Mesendoderm (in vitro differentiated cells): ENCODE data around the gene XRCC1.

Experiments used
- DNase-seq: peaks from one replicate; pipeline ENCODE4 v3.0.0; 2013
- H2AK5ac ChIP-seq: 2 replicates; pipeline ENCODE4 v1.6.1; 2013; ENCODE audit warnings: low read length, inconsistent platforms
- H2BK120ac ChIP-seq: 2 replicates; pipeline ENCODE4 v1.6.1; 2013; ENCODE audit warnings: low read depth, mild to moderate bottlenecking, low read length, moderate library complexity, mixed read lengths
- H2BK15ac ChIP-seq: replicated peaks from 2 replicates; pipeline ENCODE4 v1.6.1; 2013; ENCODE audit warnings: low read depth, mild to moderate bottlenecking, moderate library complexity
- H2BK5ac ChIP-seq: 2 replicates; pipeline ENCODE4 v1.6.1; 2013; ENCODE audit warnings: low read length, inconsistent platforms
- H3K18ac ChIP-seq: 2 replicates; pipeline ENCODE4 v1.6.1; 2013; ENCODE audit warnings: mild to moderate bottlenecking, low read length, mixed read lengths
- H3K23ac ChIP-seq: one replicate; pipeline ENCODE4 v1.6.1; 2013; ENCODE audit warnings: low read length
- H3K27ac ChIP-seq: 2 replicates; pipeline ENCODE4 v1.5.1; 2013; ENCODE audit warnings: low read depth, mild to moderate bottlenecking, inconsistent platforms, low read length, moderate library complexity
- H3K27me3 ChIP-seq: 2 replicates; pipeline ENCODE4 v1.6.1; 2013; ENCODE audit warnings: low read length, control low read depth, mild to moderate bottlenecking, inconsistent platforms; ENCODE audit not compliant: insufficient read depth, poor library complexity
- H3K36me3 ChIP-seq: 2 replicates; pipeline ENCODE4 v1.6.1; 2013; ENCODE audit warnings: low read length, inconsistent platforms; ENCODE audit not compliant: control insufficient read depth, insufficient read depth
- H3K4ac ChIP-seq: one replicate; pipeline ENCODE4 v1.6.1; 2013; ENCODE audit warnings: low read depth, mild to moderate bottlenecking, low read length, moderate library complexity
- H3K4me1 ChIP-seq: 2 replicates; pipeline ENCODE4 v1.6.1; 2013; ENCODE audit warnings: low read depth, low read length, inconsistent platforms; ENCODE audit not compliant: control insufficient read depth
- H3K4me2 ChIP-seq: 2 replicates; pipeline ENCODE4 v1.6.1; 2013; ENCODE audit warnings: low read length
- H3K4me3 ChIP-seq: 2 replicates; pipeline ENCODE4 v1.5.1; 2013; ENCODE audit warnings: mild to moderate bottlenecking, low read length
- H3K56ac ChIP-seq: one replicate; pipeline ENCODE4 v1.6.1; 2013; ENCODE audit warnings: low read length
- H3K79me1 ChIP-seq: 2 replicates; pipeline ENCODE4 v1.6.1; 2013; ENCODE audit warnings: low read length, inconsistent platforms
- H3K79me2 ChIP-seq: 2 replicates; pipeline ENCODE4 v1.6.1; 2013; ENCODE audit warnings: mild to moderate bottlenecking, low read length; ENCODE audit not compliant: control insufficient read depth, insufficient read depth
- H3K9ac ChIP-seq: 2 replicates; pipeline ENCODE4 v1.6.1; 2013; ENCODE audit warnings: low read length, inconsistent platforms
- H4K5ac ChIP-seq: one replicate; pipeline ENCODE4 v1.6.1; 2013; ENCODE audit warnings: low read length
- H4K8ac ChIP-seq: one replicate; pipeline ENCODE4 v1.6.1; 2013; ENCODE audit warnings: low read depth, mild to moderate bottlenecking, control low read depth, low read length, moderate library complexity
- WGBS: extraction: QIAGEN DNeasy Blood & Tissue Kit; methylation state at CpG from one replicate; pipeline ENCODE4 v1.1.7; 2013; ENCODE audit warnings: low lambda C conversion rate, missing lambda C conversion rate; ENCODE audit not compliant: insufficient coverage; ENCODE audit errors: extremely low coverage; 5-methylcytosine and 5-hydroxymethylcytosine counted together

Gene XRCC1

DNA sequence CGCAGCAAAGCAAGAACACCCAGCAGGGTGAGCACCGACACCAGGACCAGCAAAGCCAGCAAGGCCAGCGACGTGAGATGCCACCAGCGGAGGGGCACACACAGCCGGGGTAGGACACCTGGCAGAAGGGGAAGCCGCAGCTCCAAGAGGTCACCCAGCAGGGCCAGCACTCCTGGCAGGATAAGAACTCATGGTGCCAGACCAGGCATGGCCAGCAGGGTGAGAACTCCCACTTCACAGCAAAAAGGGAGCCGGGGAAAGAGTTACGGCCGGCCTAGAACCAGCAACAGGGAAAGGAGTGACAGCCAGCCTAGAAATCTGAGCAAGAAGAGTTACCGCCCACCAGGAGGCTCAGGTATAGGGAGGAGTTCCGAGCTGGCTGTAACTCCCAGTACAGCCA lies 37.0 kb upstream of the XRCC1 start:
- Histone ChIP-seq H2BK120ac (no peak overlapping the region), H3K79me1 (peaks cover 1% of the 10 kb centered on the region), H3K4me3 (no peak overlapping the region), H3K79me2 (no peaks in the 10 kb centered on the region), H3K23ac (no peak overlapping the region), H4K5ac (no peak overlapping the region), H2BK5ac (no peak overlapping the region), H2BK15ac (no peak overlapping the region), H2AK5ac (no peak overlapping the region), H4K8ac (no peak overlapping the region), H3K27ac (no peak overlapping the region), H3K36me3 (no peaks in the 10 kb centered on the region), H3K27me3 (no peaks in the 10 kb centered on the region), H3K18ac (no peak overlapping the region), H3K4ac (no peak overlapping the region), H3K4me2 (no peak overlapping the region), H3K4me1 (no peaks in the 10 kb centered on the region), H3K9ac (no peak overlapping the region), H3K56ac (no peak overlapping the region)
- DNase-seq: peak; percentile 5
- WGBS: no CpG with 5 or more reads among the region's 12 CpGs

DNA sequence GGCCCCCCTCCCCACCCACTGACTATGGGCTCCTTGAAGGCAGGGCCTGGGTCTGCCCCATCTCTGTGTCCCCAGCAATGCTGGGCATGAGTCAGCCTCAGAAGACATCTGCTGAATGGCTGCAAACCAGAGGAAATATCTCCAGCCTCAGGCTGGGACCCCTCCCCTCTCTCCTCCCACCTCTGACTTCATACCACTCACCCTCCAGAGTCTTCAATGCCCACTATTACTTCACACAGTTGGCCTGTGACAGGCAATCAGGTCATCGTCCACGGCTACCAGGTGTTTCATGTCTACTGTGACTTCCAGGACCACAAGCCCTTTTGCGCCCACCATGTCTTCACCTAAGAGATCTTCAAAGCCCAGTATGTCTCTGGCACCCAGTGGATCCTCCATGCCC lies 36.5 kb upstream of the XRCC1 start, which contains the start of gene SRRM5:
TSS of gene SRRM5 (plus strand) at position 301 of the 400 bp plus-strand sequence. CDS start at position 335, 34 bp downstream.
- no peak within 1 kb of the TSS for H2BK15ac ChIP-seq
- H3K79me2 ChIP-seq: no peaks in the 10 kb centered on the region
- DNase-seq: no peak
- no peak within 1 kb of the TSS for H3K4me2 ChIP-seq
- H2BK120ac ChIP-seq: no peak within 1 kb of the TSS
- no peak within 1 kb of the TSS for H4K5ac ChIP-seq
- H3K36me3 ChIP-seq: no peaks in the 10 kb centered on the region
- H4K8ac ChIP-seq: no peak within 1 kb of the TSS
- H3K79me1 ChIP-seq: peaks cover 1% of the 10 kb centered on the region
- H3K4me3 ChIP-seq: no peak within 1 kb of the TSS
- H3K27me3 ChIP-seq: no peaks in the 10 kb centered on the region
- no peak within 1 kb of the TSS for H3K23ac ChIP-seq
- no peak within 1 kb of the TSS for H3K4ac ChIP-seq
- no peak within 1 kb of the TSS for H3K27ac ChIP-seq
- no peaks in the 10 kb centered on the region for H3K4me1 ChIP-seq
- WGBS: no CpG with 5 or more reads among the region's 3 CpGs
- no peak within 1 kb of the TSS for H3K18ac ChIP-seq
- no peak within 1 kb of the TSS for H3K9ac ChIP-seq
- no peak within 1 kb of the TSS for H2BK5ac ChIP-seq
- no peak within 1 kb of the TSS for H3K56ac ChIP-seq
- H2AK5ac ChIP-seq: no peak within 1 kb of the TSS

DNA sequence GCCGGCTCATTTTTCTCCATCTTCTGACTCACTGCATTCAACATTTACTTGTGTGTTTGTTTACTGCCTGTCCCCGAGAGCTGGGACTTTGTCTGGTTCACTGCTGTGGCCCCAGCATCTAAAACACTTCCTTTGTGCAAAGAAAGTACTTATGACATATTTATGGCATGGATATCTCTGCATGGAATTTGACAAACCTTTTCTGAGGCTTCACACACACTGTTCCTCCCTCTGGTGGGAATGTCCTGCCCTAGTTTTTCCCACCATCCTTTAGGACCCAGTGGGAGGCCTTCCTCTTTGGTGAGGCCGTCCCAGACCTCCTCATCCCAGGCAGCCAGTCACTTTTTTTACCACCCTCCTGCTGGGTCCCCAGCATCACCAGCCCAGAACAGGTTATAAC lies 35.2 kb upstream of the XRCC1 start:
- H3K4me3 ChIP-seq: no peak overlapping the region
- H3K36me3 ChIP-seq: no peaks in the 10 kb centered on the region

DNA sequence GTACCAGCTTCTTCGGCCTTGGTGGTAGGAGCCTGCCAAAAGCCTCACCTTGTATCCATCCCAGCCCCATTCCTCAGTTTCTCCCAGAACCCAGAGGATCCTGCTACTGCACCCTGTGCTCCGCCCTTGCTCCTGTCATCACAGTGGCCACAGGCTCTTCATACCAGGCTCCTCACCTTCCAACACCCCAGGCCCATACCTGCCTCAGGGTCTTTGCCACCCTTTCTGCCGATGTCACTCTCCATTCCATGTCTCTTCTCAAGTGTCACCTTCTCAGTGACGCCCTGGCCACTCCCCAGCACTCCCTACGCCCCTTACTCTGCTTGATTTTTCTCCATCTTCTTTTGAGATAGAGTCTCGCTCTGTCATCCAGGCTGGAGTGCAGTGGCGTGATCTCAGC lies 34.5 kb upstream of the XRCC1 start:
- no peak overlapping the region for H3K18ac ChIP-seq
- H3K79me1 ChIP-seq: no peaks in the 10 kb centered on the region
- H2AK5ac ChIP-seq: no peak overlapping the region
- H3K36me3 ChIP-seq: no peaks in the 10 kb centered on the region
- H4K5ac ChIP-seq: no peak overlapping the region
- H3K9ac ChIP-seq: no peak overlapping the region
- H3K4me3 ChIP-seq: no peak overlapping the region
- no CpG with 5 or more reads among the region's 7 CpGs for WGBS
- H3K23ac ChIP-seq: no peak overlapping the region
- no peaks in the 10 kb centered on the region for H3K27me3 ChIP-seq
- H3K27ac ChIP-seq: no peak overlapping the region
- no peaks in the 10 kb centered on the region for H3K4me1 ChIP-seq
- no peak overlapping the region for H2BK5ac ChIP-seq
- H3K4me2 ChIP-seq: no peak overlapping the region
- no peak overlapping the region for H2BK120ac ChIP-seq
- no peak overlapping the region for H3K4ac ChIP-seq
- H2BK15ac ChIP-seq: no peak overlapping the region
- no peak overlapping the region for H3K56ac ChIP-seq
- H4K8ac ChIP-seq: no peak overlapping the region
- DNase-seq: no peak
- no peaks in the 10 kb centered on the region for H3K79me2 ChIP-seq

More for the DNA sequence above, 35.2 kb upstream of the XRCC1 start:
- Histone ChIP-seq H3K4me1 (no peaks in the 10 kb centered on the region), H3K23ac (no peak overlapping the region), H2BK5ac (no peak overlapping the region), H3K27me3 (no peaks in the 10 kb centered on the region), H3K4me2 (no peak overlapping the region), H3K79me1 (peaks cover 1% of the 10 kb centered on the region), H3K9ac (no peak overlapping the region), H4K8ac (no peak overlapping the region), H3K27ac (peak overlapping the region; percentile 37), H4K5ac (no peak overlapping the region), H3K18ac (no peak overlapping the region), H2BK120ac (no peak overlapping the region), H2BK15ac (no peak overlapping the region), H2AK5ac (no peak overlapping the region), H3K4ac (no peak overlapping the region), H3K56ac (no peak overlapping the region), H3K79me2 (no peaks in the 10 kb centered on the region)
- no CpG with 5 or more reads among the region's 3 CpGs for WGBS
- peak; percentile 57 for DNase-seq

DNA sequence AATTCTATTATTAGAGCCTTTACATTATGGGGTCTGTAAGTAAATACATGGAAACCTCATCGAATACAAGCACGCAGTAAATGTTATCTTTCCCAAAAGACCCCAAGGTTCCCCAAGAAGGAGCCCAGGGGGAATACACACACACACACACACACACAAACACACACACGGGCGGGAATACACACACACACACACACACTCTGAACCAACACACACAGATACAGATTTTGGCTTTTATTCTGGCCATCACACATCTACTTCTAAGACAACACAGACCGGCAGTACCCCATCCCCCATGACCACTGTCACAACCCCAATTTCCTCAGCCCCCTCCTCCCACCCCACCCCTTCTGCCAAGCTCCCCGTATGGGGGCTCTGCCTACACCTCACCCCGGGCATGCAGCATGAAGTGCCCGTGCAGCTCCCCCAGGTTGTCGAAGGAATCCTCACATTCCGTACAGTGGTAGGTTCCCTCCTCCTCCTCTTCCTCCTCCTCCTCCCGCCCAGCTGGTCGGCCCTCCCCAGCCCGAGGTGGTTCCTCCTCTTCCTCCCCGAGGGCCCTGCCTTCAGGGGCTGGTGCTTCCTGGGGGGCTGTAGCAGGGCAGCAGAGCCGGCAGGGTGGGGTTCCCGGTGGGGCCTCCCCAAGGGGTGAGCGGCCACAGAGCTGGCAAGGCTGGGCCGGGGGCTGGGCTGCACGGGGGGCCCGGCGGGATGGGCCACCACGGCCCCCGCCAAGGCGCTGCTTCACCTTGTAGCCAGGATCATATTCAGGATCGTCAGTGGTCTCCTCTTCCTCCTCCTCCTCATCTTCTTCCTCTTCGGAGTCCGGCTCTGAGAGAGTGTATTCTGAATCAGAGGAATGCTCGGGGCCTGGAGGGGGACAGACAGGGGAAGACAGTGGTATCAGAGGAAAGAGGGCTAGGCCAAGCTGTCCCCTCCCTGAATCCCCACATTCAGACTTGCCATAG lies 32.2 kb upstream of the XRCC1 start:
- no peak overlapping the region for H4K8ac ChIP-seq
- H3K9ac ChIP-seq: no peak overlapping the region
- no peaks in the 10 kb centered on the region for H3K36me3 ChIP-seq
- H3K79me1 ChIP-seq: no peaks in the 10 kb centered on the region
- no peak overlapping the region for H2AK5ac ChIP-seq
- no peak overlapping the region for H3K4me2 ChIP-seq
- no CpG with 5 or more reads among the region's 28 CpGs for WGBS
- H4K5ac ChIP-seq: no peak overlapping the region
- H2BK120ac ChIP-seq: no peak overlapping the region
- no peaks in the 10 kb centered on the region for H3K27me3 ChIP-seq
- H3K23ac ChIP-seq: no peak overlapping the region
- H2BK5ac ChIP-seq: no peak overlapping the region
- no peak overlapping the region for H3K18ac ChIP-seq
- no peak for DNase-seq
- H3K79me2 ChIP-seq: no peaks in the 10 kb centered on the region
- no peaks in the 10 kb centered on the region for H3K4me1 ChIP-seq
- no peak overlapping the region for H3K56ac ChIP-seq
- H3K4ac ChIP-seq: no peak overlapping the region
- no peak overlapping the region for H3K4me3 ChIP-seq
- H3K27ac ChIP-seq: no peak overlapping the region
- no peak overlapping the region for H2BK15ac ChIP-seq
